Measurements from ENCODE around the gene ANKRD28.

DNA sequence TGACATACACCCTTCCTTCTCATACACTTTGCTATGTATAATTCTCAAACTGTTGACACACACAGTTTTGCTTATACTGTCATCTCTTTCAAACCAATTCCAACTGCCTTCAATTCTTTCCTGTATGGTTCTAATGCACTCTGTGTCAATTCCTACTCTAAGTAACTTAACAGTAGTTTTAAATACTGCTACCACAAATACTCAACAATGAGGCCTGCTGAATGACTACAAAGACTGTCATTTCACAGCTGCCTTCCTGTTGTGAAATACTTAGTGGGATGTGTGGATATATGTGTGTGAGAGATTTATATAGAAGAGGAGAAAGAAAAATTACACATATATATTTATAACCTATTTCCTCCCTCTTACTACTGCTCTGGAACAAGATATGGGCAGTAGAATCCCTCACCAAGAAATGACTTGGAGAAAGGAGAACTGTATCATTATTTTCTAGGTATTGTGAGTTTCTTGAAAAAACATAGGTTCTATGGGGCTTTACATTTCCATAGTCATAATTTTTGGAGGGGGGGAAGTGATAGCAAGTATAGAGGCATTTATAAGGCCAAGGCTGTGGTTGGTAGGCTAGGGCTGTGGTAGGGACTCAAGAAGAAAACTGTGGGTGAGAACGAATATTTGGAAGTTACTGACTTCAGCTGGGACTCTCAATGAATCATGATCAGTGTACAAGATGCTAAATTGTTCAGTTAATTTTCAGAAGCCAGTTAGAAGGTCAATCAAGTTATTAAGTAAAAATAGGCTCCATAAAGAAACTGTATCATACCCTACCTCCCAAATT lies 88.7 kb downstream of the ANKRD28 start:
- TF ChIP-seq, protein P1, sequence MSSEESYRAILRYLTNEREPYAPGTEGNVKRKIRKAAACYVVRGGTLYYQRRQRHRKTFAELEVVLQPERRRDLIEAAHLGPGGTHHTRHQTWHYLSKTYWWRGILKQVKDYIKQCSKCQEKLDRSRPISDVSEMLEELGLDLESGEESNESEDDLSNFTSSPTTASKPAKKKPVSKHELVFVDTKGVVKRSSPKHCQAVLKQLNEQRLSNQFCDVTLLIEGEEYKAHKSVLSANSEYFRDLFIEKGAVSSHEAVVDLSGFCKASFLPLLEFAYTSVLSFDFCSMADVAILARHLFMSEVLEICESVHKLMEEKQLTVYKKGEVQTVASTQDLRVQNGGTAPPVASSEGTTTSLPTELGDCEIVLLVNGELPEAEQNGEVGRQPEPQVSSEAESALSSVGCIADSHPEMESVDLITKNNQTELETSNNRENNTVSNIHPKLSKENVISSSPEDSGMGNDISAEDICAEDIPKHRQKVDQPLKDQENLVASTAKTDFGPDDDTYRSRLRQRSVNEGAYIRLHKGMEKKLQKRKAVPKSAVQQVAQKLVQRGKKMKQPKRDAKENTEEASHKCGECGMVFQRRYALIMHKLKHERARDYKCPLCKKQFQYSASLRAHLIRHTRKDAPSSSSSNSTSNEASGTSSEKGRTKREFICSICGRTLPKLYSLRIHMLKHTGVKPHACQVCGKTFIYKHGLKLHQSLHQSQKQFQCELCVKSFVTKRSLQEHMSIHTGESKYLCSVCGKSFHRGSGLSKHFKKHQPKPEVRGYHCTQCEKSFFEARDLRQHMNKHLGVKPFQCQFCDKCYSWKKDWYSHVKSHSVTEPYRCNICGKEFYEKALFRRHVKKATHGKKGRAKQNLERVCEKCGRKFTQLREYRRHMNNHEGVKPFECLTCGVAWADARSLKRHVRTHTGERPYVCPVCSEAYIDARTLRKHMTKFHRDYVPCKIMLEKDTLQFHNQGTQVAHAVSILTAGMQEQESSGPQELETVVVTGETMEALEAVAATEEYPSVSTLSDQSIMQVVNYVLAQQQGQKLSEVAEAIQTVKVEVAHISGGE (CRISPR knock-in tag; IDR thresholded peaks at IDR 0.05): no peak
- TF ChIP-seq MAZ (CRISPR knock-in tag; conservative IDR thresholded peaks at IDR 0.05 in 1 of 2, IDR thresholded peaks at IDR 0.05 in 1 of 2) (no peak), NR3C1 (CRISPR knock-in tag; IDR thresholded peaks at IDR 0.05) (no peak), HNRNPK (IDR thresholded peaks at IDR 0.05; ENCODE audit: low read depth, low read length, poor library complexity, severe bottlenecking) (no peak), RAD51 (IDR thresholded peaks at IDR 0.05; ENCODE audit: borderline replicate concordance, low read depth) (no peak), EGR1 (conservative IDR thresholded peaks at IDR 0.05) (no peak), ZNF445 (CRISPR knock-in tag; IDR thresholded peaks at IDR 0.05; ENCODE audit: low read depth) (no peak), ZFP36 (IDR thresholded peaks at IDR 0.05; ENCODE audit: low read depth, low read length, partially characterized antibody) (no peak), POLR2A (conservative IDR thresholded peaks at IDR 0.05) (no peak)
- TF ChIP-seq, protein P2, sequence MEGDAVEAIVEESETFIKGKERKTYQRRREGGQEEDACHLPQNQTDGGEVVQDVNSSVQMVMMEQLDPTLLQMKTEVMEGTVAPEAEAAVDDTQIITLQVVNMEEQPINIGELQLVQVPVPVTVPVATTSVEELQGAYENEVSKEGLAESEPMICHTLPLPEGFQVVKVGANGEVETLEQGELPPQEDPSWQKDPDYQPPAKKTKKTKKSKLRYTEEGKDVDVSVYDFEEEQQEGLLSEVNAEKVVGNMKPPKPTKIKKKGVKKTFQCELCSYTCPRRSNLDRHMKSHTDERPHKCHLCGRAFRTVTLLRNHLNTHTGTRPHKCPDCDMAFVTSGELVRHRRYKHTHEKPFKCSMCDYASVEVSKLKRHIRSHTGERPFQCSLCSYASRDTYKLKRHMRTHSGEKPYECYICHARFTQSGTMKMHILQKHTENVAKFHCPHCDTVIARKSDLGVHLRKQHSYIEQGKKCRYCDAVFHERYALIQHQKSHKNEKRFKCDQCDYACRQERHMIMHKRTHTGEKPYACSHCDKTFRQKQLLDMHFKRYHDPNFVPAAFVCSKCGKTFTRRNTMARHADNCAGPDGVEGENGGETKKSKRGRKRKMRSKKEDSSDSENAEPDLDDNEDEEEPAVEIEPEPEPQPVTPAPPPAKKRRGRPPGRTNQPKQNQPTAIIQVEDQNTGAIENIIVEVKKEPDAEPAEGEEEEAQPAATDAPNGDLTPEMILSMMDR (IDR thresholded peaks at IDR 0.05 in 2 of 3, conservative IDR thresholded peaks at IDR 0.05 in 1 of 3; ENCODE audit: insufficient read depth in 2 of 3, low read depth in 1 of 3, low read length in 3 of 3): no peak
- TF ChIP-seq, protein P3, sequence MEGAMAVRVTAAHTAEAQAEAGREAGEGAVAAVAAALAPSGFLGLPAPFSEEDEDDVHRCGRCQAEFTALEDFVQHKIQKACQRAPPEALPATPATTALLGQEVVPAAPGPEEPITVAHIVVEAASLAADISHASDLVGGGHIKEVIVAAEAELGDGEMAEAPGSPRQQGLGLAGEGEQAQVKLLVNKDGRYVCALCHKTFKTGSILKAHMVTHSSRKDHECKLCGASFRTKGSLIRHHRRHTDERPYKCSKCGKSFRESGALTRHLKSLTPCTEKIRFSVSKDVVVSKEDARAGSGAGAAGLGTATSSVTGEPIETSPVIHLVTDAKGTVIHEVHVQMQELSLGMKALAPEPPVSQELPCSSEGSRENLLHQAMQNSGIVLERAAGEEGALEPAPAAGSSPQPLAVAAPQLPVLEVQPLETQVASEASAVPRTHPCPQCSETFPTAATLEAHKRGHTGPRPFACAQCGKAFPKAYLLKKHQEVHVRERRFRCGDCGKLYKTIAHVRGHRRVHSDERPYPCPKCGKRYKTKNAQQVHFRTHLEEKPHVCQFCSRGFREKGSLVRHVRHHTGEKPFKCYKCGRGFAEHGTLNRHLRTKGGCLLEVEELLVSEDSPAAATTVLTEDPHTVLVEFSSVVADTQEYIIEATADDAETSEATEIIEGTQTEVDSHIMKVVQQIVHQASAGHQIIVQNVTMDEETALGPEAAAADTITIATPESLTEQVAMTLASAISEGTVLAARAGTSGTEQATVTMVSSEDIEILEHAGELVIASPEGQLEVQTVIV (CRISPR knock-in tag; IDR thresholded peaks at IDR 0.05; ENCODE audit: borderline replicate concordance): no peak

Measured in K562 (cell line).